ENCODE measurements around the gene NTMT1. TPM values are rescaled to one million over a fixed set of nuclear protein-coding genes. Genes with fewer than 3 reads are reported as not detected.
A peak's percentile ranks its signal among the peaks of the same experiment; 100 is the strongest.

The NTMT1 gene
- total and polyA plus RNA-seq, 5 donors, result 45.0 to 78.1 (median 50.2) TPM

GRCh38 chr9:129597355-129598088 lies 28.4 kb upstream of the NTMT1 start:
- Histone ChIP-seq H3K27me3 (ENCODE audit: control insufficient read depth, insufficient read depth) (no peaks in the 10 kb centered on the region), H3K4me3 (ENCODE audit: low read length) (peak overlapping the region; percentile 48), H3K27ac (ENCODE audit: low read length) (peak overlapping the region; percentile 1), H3K4me1 (ENCODE audit: control insufficient read depth, insufficient read depth, low read length) (peaks cover 2% of the 10 kb centered on the region), H3K9me3 (ENCODE audit: control insufficient read depth, low read length) (no peaks in the 10 kb centered on the region)
- peak; percentile 67 to 84 for ATAC-seq
- WGBS, result 7% methylated on average over 57 of the region's 57 CpGs
- DNase-seq, result peak; percentile 81 to 90 (median 89)
- intact Hi-C loops (cut with DNase I), result no loop called here

GRCh38 chr9:129598089-129598596 lies 27.8 kb upstream of the NTMT1 start:
- no peak for ATAC-seq
- H3K27ac ChIP-seq (ENCODE audit: low read length), result no peak overlapping the region
- no peaks in the 10 kb centered on the region for H3K27me3 ChIP-seq (ENCODE audit: control insufficient read depth, insufficient read depth)
- 70% methylated on average over 14 of the region's 14 CpGs for WGBS
- peaks cover 2% of the 10 kb centered on the region for H3K4me1 ChIP-seq (ENCODE audit: control insufficient read depth, insufficient read depth, low read length)
- peak in 2 of 3 donors; percentile 44 to 47 for DNase-seq
- no peak overlapping the region for H3K4me3 ChIP-seq (ENCODE audit: low read length)
- intact Hi-C loops (cut with DNase I), result no loop called here
- H3K9me3 ChIP-seq (ENCODE audit: control insufficient read depth, low read length), result no peaks in the 10 kb centered on the region

- peak in 2 of 3 donors; percentile 16 to 21 for DNase-seq
- no peak for ATAC-seq
- intact Hi-C loops (cut with DNase I), result loop anchor here in 3 of 4 donors (5.0 to 10.0 kb wide), 3 partner anchors 104 to 246 kb away; no protein-coding TSS in a partner anchor
- no peak overlapping the region for H3K27ac ChIP-seq (ENCODE audit: low read length)
- 83% methylated on average over 9 of the region's 9 CpGs for WGBS
- H3K4me1 ChIP-seq (ENCODE audit: control insufficient read depth, insufficient read depth, low read length), result peaks cover 2% of the 10 kb centered on the region
- H3K27me3 ChIP-seq (ENCODE audit: control insufficient read depth, insufficient read depth), result no peaks in the 10 kb centered on the region
- no peaks in the 10 kb centered on the region for H3K9me3 ChIP-seq (ENCODE audit: control insufficient read depth, low read length)
- H3K4me3 ChIP-seq (ENCODE audit: low read length), result no peak overlapping the region
These were observed 24.8 kb upstream of the NTMT1 start for GRCh38 chr9:129601082-129601674.

GRCh38 chr9:129602598-129603415 lies 23.2 kb upstream of the NTMT1 start:
- intact Hi-C loops (cut with DNase I), result loop anchor here in 3 of 4 donors (5.0 to 10.0 kb wide), 3 partner anchors 106 to 248 kb away; no protein-coding TSS in a partner anchor
- Histone ChIP-seq H3K4me1 (ENCODE audit: control insufficient read depth, insufficient read depth, low read length) (peaks cover 2% of the 10 kb centered on the region), H3K9me3 (ENCODE audit: control insufficient read depth, low read length) (no peaks in the 10 kb centered on the region), H3K27me3 (ENCODE audit: control insufficient read depth, insufficient read depth) (no peaks in the 10 kb centered on the region), H3K4me3 (ENCODE audit: low read length) (no peak overlapping the region), H3K27ac (ENCODE audit: low read length) (no peak overlapping the region)
- ATAC-seq (no peak), DNase-seq (peak in 2 of 3 donors; percentile 67 to 76)
- WGBS, result 55% methylated on average over 10 of the region's 10 CpGs

- DNase-seq (peak in 1 of 3 donors; percentile 53), ATAC-seq (no peak)
- H3K4me1 ChIP-seq (ENCODE audit: control insufficient read depth, insufficient read depth, low read length), result no peaks in the 10 kb centered on the region
- no peak overlapping the region for H3K4me3 ChIP-seq (ENCODE audit: low read length)
- H3K27ac ChIP-seq (ENCODE audit: low read length), result no peak overlapping the region
- 81% methylated on average over 12 of the region's 12 CpGs for WGBS
- no peaks in the 10 kb centered on the region for H3K27me3 ChIP-seq (ENCODE audit: control insufficient read depth, insufficient read depth)
- H3K9me3 ChIP-seq (ENCODE audit: control insufficient read depth, low read length), result no peaks in the 10 kb centered on the region
- intact Hi-C loops (cut with DNase I), result loop anchor here in 3 of 4 donors (5.0 to 10.0 kb wide), 3 partner anchors 107 to 249 kb away; no protein-coding TSS in a partner anchor
These were observed 21.8 kb upstream of the NTMT1 start for GRCh38 chr9:129604056-129604765.

- Histone ChIP-seq H3K27me3 (ENCODE audit: control insufficient read depth, insufficient read depth) (no peaks in the 10 kb centered on the region), H3K4me1 (ENCODE audit: control insufficient read depth, insufficient read depth, low read length) (peaks cover 3% of the 10 kb centered on the region), H3K9me3 (ENCODE audit: control insufficient read depth, low read length) (no peaks in the 10 kb centered on the region), H3K4me3 (ENCODE audit: low read length) (no peak overlapping the region), H3K27ac (ENCODE audit: low read length) (no peak overlapping the region)
- ATAC-seq (no peak), DNase-seq (no peak)
- 73% methylated on average over 8 of the region's 8 CpGs for WGBS
- intact Hi-C loops (cut with DNase I), result loop anchor here (5.0 to 10.0 kb wide), 3 partner anchors 107 to 250 kb away; no protein-coding TSS in a partner anchor
These were observed 21.2 kb upstream of the NTMT1 start for GRCh38 chr9:129604766-129605163.

- Histone ChIP-seq H3K4me1 (ENCODE audit: control insufficient read depth, insufficient read depth, low read length) (peaks cover 3% of the 10 kb centered on the region), H3K4me3 (ENCODE audit: low read length) (no peak overlapping the region), H3K27ac (ENCODE audit: low read length) (peak overlapping the region; percentile 84), H3K27me3 (ENCODE audit: control insufficient read depth, insufficient read depth) (no peaks in the 10 kb centered on the region), H3K9me3 (ENCODE audit: control insufficient read depth, low read length) (no peaks in the 10 kb centered on the region)
- intact Hi-C loops (cut with DNase I), result loop anchor here in 3 of 4 donors (5.0 to 10.0 kb wide), 3 partner anchors 109 to 252 kb away; no protein-coding TSS in a partner anchor
- 54% methylated on average over 15 of the region's 15 CpGs for WGBS
- DNase-seq (peak in 1 of 3 donors; percentile 55), ATAC-seq (no peak)
These were observed 19.6 kb upstream of the NTMT1 start for GRCh38 chr9:129606161-129607026.

- Histone ChIP-seq H3K27me3 (ENCODE audit: control insufficient read depth, insufficient read depth) (no peaks in the 10 kb centered on the region), H3K4me3 (ENCODE audit: low read length) (no peak overlapping the region), H3K27ac (ENCODE audit: low read length) (peak overlapping the region; percentile 84), H3K9me3 (ENCODE audit: control insufficient read depth, low read length) (no peaks in the 10 kb centered on the region), H3K4me1 (ENCODE audit: control insufficient read depth, insufficient read depth, low read length) (peaks cover 3% of the 10 kb centered on the region)
- ATAC-seq, result no peak
- 74% methylated on average over 6 of the region's 6 CpGs for WGBS
- peak in 1 of 3 donors; percentile 65 for DNase-seq
- intact Hi-C loops (cut with DNase I), result loop anchor here in 3 of 4 donors (5.0 to 10.0 kb wide), 3 partner anchors 110 to 252 kb away; no protein-coding TSS in a partner anchor
These were observed 19.0 kb upstream of the NTMT1 start for GRCh38 chr9:129607027-129607387.

- Histone ChIP-seq H3K9me3 (ENCODE audit: control insufficient read depth, low read length) (no peaks in the 10 kb centered on the region), H3K4me3 (ENCODE audit: low read length) (no peak overlapping the region), H3K27me3 (ENCODE audit: control insufficient read depth, insufficient read depth) (no peaks in the 10 kb centered on the region), H3K4me1 (ENCODE audit: control insufficient read depth, insufficient read depth, low read length) (peaks cover 3% of the 10 kb centered on the region), H3K27ac (ENCODE audit: low read length) (no peak overlapping the region)
- intact Hi-C loops (cut with DNase I), result loop anchor here in 3 of 4 donors (5.0 to 10.0 kb wide), 3 partner anchors 112 to 254 kb away; no protein-coding TSS in a partner anchor
- WGBS, result 85% methylated on average over 27 of the region's 27 CpGs
- ATAC-seq (no peak), DNase-seq (peak in 1 of 3 donors; percentile 69)
These were observed 17.1 kb upstream of the NTMT1 start for GRCh38 chr9:129608561-129609481.

All from right cardiac atrium (tissue), 5 donors.